ENCODE data around the gene ZNF32. TPM values are rescaled to one million over a fixed set of nuclear protein-coding genes. Genes with fewer than 3 reads are reported as not detected.

ZNF32 gene
- total RNA-seq, 4 donors from 2014 or later, result 34.1 to 58.4 (median 46.9) TPM

- TF ChIP-seq, protein P1, sequence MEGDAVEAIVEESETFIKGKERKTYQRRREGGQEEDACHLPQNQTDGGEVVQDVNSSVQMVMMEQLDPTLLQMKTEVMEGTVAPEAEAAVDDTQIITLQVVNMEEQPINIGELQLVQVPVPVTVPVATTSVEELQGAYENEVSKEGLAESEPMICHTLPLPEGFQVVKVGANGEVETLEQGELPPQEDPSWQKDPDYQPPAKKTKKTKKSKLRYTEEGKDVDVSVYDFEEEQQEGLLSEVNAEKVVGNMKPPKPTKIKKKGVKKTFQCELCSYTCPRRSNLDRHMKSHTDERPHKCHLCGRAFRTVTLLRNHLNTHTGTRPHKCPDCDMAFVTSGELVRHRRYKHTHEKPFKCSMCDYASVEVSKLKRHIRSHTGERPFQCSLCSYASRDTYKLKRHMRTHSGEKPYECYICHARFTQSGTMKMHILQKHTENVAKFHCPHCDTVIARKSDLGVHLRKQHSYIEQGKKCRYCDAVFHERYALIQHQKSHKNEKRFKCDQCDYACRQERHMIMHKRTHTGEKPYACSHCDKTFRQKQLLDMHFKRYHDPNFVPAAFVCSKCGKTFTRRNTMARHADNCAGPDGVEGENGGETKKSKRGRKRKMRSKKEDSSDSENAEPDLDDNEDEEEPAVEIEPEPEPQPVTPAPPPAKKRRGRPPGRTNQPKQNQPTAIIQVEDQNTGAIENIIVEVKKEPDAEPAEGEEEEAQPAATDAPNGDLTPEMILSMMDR (IDR thresholded peaks at IDR 0.05; ENCODE audit: low read depth), result no peak
Measured at GRCh38 chr10:43655311-43655710, 6.6 kb upstream of the ZNF32 start.

- TF ChIP-seq, protein P1 (IDR thresholded peaks at IDR 0.05; ENCODE audit: low read depth), result no peak
Measured at GRCh38 chr10:43653746-43654145, 5.1 kb upstream of the ZNF32 start.

- TF ChIP-seq, protein P1 (IDR thresholded peaks at IDR 0.05; ENCODE audit: low read depth), result no peak
Measured at GRCh38 chr10:43649185-43649523, 473 bp upstream of the ZNF32 start.

DNA sequence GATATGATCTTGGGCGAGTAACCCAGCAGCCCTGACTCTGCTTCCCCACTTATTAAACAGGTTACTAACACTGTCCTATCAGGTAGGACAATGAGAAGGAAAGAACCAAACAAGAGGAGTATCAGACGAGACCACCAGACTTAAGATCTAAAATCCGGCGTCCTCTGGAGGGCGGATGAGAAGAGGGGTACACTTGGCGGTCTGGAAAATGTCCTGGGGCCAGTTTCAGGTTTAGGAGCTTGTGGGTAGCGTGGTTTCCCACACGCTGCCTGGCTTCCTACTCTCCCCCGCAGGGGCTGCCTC lies 635 bp downstream of the ZNF32 start:
- TF ChIP-seq, protein P1 (IDR thresholded peaks at IDR 0.05; ENCODE audit: low read depth), result no peak

GRCh38 chr10:43647576-43647975 lies 1.1 kb downstream of the ZNF32 start:
- TF ChIP-seq, protein P1 (IDR thresholded peaks at IDR 0.05; ENCODE audit: low read depth), result no peak

GRCh38 chr10:43645866-43646265 lies 2.8 kb downstream of the ZNF32 start:
- TF ChIP-seq, protein P1 (IDR thresholded peaks at IDR 0.05; ENCODE audit: low read depth), result no peak

DNA sequence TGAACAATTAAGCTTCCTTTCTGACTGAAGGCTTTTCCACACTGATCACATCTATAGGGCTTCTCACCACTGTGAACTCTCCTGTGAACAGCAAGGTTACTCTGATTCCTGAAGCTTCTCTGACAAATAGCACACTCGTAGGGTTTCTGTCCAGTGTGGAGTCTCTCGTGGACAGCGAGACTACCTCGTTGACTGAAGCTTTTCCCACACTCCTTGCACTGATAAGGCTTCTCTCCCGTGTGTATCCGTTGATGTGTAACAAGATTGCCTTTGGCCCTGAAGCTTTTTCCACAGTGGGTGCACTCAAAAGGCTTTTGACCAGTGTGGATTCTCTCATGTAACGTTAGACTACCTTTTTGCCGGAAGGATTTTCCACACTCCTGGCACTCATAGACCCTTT lies 4.4 kb downstream of the ZNF32 start:
- TF ChIP-seq, protein P1 (IDR thresholded peaks at IDR 0.05; ENCODE audit: low read depth), result no peak

DNA sequence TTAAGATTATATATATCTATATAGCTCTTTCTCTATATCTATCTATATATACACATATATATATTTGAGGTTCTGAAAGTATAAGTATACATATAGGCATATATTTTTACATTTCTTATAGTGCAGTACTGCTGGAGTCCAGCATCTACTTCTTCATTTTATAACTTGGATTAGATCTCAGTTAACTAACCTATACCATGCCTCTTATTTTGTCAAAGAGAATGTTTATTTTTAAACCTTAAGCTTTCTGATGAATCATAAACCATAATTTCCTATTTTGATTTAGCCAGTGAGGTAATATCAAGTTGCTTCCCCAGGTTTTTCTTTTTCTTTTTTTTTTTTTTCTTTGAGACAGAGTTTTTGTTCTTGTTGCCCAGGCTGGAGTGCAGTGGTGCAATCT lies 8.1 kb downstream of the ZNF32 start:
- TF ChIP-seq, protein P1 (IDR thresholded peaks at IDR 0.05; ENCODE audit: low read depth), result no peak

All from subcutaneous adipose tissue (tissue), 4 donors.